ENCODE data around the gene PIP4K2B.
"Not testable (repeated sequence)": the region's sequence is repeated elsewhere in the genome, so short reads cannot be mapped to it uniquely, and the experiment has no call there.

Gene PIP4K2B

DNA sequence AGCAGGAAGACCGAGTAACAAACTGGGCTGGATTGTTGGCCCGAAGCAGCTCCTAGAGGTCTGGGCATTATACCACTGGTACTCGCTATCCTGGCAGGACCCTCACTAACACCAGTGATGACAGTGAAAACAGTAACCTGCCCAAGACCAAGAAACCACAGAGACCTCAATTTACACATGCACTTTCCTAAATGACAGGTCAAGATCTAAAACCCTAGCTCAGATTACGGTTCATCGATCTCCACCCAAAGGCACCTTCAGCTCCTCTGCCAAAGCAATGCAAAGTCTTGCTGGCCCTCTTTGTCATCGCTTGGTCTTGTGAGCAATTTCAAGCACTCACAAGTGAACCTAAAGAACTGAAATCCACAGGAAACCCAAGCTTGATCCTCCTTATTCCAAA lies 1.5 kb downstream of the PIP4K2B start:
- Histone ChIP-seq H3K36me3 (ENCODE audit: control insufficient read depth, insufficient read depth, low read length) (peaks cover 15% of the 10 kb centered on the region), H3K4me1 (ENCODE audit: control insufficient read depth, insufficient read depth, low read length, poor library complexity, severe bottlenecking) (peaks cover 17% of the 10 kb centered on the region), H3K4me3 (ENCODE audit: insufficient read depth, low read depth, low read length, poor library complexity, severe bottlenecking) (no peak overlapping the region), H3K9me3 (ENCODE audit: control insufficient read depth, low read length) (no peaks in the 10 kb centered on the region), H3K27me3 (replicated peaks; ENCODE audit: control insufficient read depth, insufficient read depth, low read length, poor library complexity, severe bottlenecking) (no peaks in the 10 kb centered on the region), H3K27ac (ENCODE audit: insufficient read depth, low read length, poor library complexity, severe bottlenecking) (peak overlapping the region; percentile 26)
- DNase-seq: no peak

DNA sequence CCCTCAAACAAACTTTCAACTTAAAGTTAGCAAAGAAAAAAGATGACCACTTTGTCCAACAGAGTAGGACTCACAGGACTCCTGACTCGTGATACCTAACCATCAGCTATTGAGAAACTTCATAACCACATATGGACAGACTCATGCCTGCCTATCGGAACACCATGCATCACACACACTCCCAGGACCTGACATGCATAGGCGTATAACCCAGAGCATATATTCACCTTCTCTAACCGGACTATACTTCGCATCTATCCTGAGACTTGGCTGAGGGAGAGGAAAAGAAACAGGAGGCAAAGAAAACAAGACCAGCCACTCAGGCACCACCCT lies 2.2 kb downstream of the PIP4K2B start:
- no peak for DNase-seq
- Histone ChIP-seq H3K4me1 (ENCODE audit: control insufficient read depth, insufficient read depth, low read length, poor library complexity, severe bottlenecking) (peaks cover 17% of the 10 kb centered on the region), H3K9me3 (ENCODE audit: control insufficient read depth, low read length) (no peaks in the 10 kb centered on the region), H3K36me3 (ENCODE audit: control insufficient read depth, insufficient read depth, low read length) (peaks cover 11% of the 10 kb centered on the region), H3K4me3 (ENCODE audit: insufficient read depth, low read depth, low read length, poor library complexity, severe bottlenecking) (no peak overlapping the region), H3K27me3 (replicated peaks; ENCODE audit: control insufficient read depth, insufficient read depth, low read length, poor library complexity, severe bottlenecking) (no peaks in the 10 kb centered on the region), H3K27ac (ENCODE audit: insufficient read depth, low read length, poor library complexity, severe bottlenecking) (no peak overlapping the region)

DNA sequence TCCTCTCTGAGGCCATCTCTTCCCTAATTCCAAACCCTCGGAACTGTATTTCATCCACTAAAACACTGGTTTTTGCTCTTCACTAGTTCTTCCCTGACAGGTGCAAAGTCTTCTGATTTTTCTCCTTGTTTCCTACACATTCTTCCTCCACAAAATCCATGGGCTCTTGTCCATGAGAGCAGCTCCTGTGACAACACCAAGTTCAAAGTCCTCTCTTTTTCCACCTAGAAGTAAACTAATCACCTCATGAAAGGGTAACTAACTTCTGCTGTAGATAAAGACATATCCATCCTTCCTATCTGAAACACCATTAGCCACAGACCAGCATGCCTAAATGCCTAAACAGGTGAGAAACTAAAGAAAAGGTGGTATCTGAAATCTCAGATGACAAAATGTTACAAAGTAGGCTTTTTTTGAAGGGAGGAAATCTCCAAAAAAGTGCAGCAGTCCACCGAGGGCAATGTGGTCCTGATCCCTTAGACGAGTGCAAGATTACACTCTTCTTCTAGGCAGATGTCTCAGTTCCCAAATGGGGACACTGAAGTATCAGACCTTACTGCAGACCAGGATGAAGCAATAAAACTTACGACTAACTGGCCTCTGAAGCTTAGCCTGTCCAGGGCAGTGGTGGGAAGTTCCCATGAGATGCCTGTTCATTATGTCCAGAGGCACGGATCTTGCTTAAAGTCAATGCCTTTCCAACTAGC lies 2.8 kb downstream of the PIP4K2B start:
- peaks cover 17% of the 10 kb centered on the region for H3K4me1 ChIP-seq (ENCODE audit: control insufficient read depth, insufficient read depth, low read length, poor library complexity, severe bottlenecking)
- H3K27me3 ChIP-seq (replicated peaks; ENCODE audit: control insufficient read depth, insufficient read depth, low read length, poor library complexity, severe bottlenecking): no peaks in the 10 kb centered on the region
- H3K9me3 ChIP-seq (ENCODE audit: control insufficient read depth, low read length): no peaks in the 10 kb centered on the region
- H3K36me3 ChIP-seq (ENCODE audit: control insufficient read depth, insufficient read depth, low read length): peaks cover 7% of the 10 kb centered on the region
- no peak for DNase-seq
- no peak overlapping the region for H3K27ac ChIP-seq (ENCODE audit: insufficient read depth, low read length, poor library complexity, severe bottlenecking)
- no peak overlapping the region for H3K4me3 ChIP-seq (ENCODE audit: insufficient read depth, low read depth, low read length, poor library complexity, severe bottlenecking)

DNA sequence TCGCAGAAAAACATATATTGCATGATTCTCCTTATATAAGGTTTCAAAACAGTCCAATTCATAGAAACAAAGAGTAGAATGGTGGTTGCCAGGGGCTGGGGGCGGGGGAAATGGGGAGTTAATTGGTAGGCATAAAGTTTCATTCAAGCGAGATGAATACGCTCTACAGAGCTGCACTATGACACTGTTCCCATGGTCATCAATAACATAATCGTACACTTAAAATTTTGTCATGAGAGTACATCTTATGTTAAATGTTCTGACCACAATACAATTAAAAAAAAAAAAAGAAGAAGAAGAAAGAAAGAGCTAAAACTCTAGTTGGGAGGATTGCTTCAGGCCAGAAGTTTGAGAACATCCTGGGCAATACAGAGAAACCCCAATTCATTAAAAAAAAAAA lies 5.1 kb downstream of the PIP4K2B start:
- H3K27ac ChIP-seq (ENCODE audit: insufficient read depth, low read length, poor library complexity, severe bottlenecking): no peak overlapping the region
- no peaks in the 10 kb centered on the region for H3K27me3 ChIP-seq (replicated peaks; ENCODE audit: control insufficient read depth, insufficient read depth, low read length, poor library complexity, severe bottlenecking)
- peaks cover 17% of the 10 kb centered on the region for H3K4me1 ChIP-seq (ENCODE audit: control insufficient read depth, insufficient read depth, low read length, poor library complexity, severe bottlenecking)
- H3K9me3 ChIP-seq (ENCODE audit: control insufficient read depth, low read length): no peaks in the 10 kb centered on the region
- no peak overlapping the region for H3K4me3 ChIP-seq (ENCODE audit: insufficient read depth, low read depth, low read length, poor library complexity, severe bottlenecking)
- peaks cover 4% of the 10 kb centered on the region for H3K36me3 ChIP-seq (ENCODE audit: control insufficient read depth, insufficient read depth, low read length)
- no peak for DNase-seq

DNA sequence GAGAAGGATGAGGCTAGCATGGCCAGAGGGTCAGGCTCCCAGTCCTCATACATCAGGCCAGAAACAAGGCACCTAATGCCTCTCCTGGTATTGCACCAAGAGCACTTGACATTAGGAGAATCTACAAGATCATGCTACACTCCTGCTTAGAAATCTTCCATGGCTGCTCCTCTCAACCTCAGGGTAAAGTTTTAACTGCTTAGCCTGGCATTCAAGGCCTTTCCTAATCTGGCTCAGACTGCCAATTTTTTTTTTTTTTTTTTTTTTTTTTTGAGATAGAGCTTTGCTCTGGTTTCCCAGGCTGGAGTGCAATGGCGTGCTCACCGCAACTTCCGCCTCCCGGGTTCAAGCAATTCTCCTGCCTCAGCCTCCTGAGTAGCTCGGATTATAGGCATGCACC lies 8.2 kb downstream of the PIP4K2B start:
- Histone ChIP-seq H3K9me3 (ENCODE audit: control insufficient read depth, low read length) (no peaks in the 10 kb centered on the region), H3K4me1 (ENCODE audit: control insufficient read depth, insufficient read depth, low read length, poor library complexity, severe bottlenecking) (no peaks in the 10 kb centered on the region), H3K27me3 (replicated peaks; ENCODE audit: control insufficient read depth, insufficient read depth, low read length, poor library complexity, severe bottlenecking) (no peaks in the 10 kb centered on the region), H3K36me3 (ENCODE audit: control insufficient read depth, insufficient read depth, low read length) (peaks cover 10% of the 10 kb centered on the region), H3K4me3 (ENCODE audit: insufficient read depth, low read depth, low read length, poor library complexity, severe bottlenecking) (no peak overlapping the region), H3K27ac (ENCODE audit: insufficient read depth, low read length, poor library complexity, severe bottlenecking) (no peak overlapping the region)
- DNase-seq: no peak

DNA sequence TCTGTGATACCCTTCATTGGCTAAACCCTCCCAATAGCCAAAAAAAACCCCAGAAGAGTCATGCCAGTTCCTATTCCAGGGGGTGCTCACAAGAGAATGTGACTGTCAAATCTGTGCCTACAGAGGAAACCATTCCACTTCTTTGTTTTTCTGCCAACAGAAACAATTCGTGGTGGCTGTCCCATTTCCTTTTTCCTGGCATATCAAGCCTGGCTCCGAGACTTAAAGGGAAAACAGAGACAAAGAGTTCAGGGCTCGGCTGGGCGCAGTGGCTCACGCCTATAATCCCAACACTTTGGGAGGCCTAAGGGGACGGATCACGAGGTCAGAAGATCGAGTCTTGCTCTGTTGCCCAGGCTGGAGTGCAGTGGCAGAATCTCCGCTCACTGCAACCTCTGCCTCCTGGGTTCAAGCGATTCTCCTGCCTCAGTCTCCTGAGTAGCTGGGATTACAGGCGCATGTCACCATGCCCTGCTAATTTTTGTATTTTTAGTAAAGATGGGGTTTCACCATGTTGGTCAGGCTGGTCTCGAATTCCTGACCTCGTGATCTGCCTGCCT lies 9.1 kb downstream of the PIP4K2B start:
- not testable (repeated sequence) for H3K27me3 ChIP-seq (replicated peaks; ENCODE audit: control insufficient read depth, insufficient read depth, low read length, poor library complexity, severe bottlenecking); H3K27ac ChIP-seq (ENCODE audit: insufficient read depth, low read length, poor library complexity, severe bottlenecking); H3K4me1 ChIP-seq (ENCODE audit: control insufficient read depth, insufficient read depth, low read length, poor library complexity, severe bottlenecking); DNase-seq; H3K9me3 ChIP-seq (ENCODE audit: control insufficient read depth, low read length); H3K4me3 ChIP-seq (ENCODE audit: insufficient read depth, low read depth, low read length, poor library complexity, severe bottlenecking)
- peaks cover 18% of the 10 kb centered on the region for H3K36me3 ChIP-seq (ENCODE audit: control insufficient read depth, insufficient read depth, low read length)

DNA sequence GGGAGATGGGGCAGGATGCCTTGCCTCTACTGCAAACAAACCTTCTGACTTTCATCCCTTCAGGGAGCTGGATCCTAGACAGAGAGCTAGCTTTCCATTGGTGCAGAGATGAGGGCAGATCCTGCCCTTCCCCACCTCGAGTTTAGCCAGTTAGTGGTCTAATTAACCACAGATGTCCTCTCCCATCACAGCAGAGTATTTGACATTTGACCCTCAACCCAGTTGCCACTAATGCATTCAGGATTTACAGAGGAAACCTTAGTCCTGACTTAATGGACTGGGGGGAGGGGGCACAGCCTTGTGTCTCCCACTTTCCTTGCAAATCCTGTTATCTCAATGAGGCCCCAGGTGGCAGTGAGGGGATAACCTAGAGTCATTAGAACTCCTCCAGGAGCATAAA lies 10.2 kb downstream of the PIP4K2B start:
- Histone ChIP-seq H3K36me3 (ENCODE audit: control insufficient read depth, insufficient read depth, low read length) (peaks cover 28% of the 10 kb centered on the region), H3K27ac (ENCODE audit: insufficient read depth, low read length, poor library complexity, severe bottlenecking) (no peak overlapping the region), H3K9me3 (ENCODE audit: control insufficient read depth, low read length) (no peaks in the 10 kb centered on the region), H3K27me3 (replicated peaks; ENCODE audit: control insufficient read depth, insufficient read depth, low read length, poor library complexity, severe bottlenecking) (no peaks in the 10 kb centered on the region), H3K4me1 (ENCODE audit: control insufficient read depth, insufficient read depth, low read length, poor library complexity, severe bottlenecking) (no peaks in the 10 kb centered on the region), H3K4me3 (ENCODE audit: insufficient read depth, low read depth, low read length, poor library complexity, severe bottlenecking) (no peak overlapping the region)
- no peak for DNase-seq

DNA sequence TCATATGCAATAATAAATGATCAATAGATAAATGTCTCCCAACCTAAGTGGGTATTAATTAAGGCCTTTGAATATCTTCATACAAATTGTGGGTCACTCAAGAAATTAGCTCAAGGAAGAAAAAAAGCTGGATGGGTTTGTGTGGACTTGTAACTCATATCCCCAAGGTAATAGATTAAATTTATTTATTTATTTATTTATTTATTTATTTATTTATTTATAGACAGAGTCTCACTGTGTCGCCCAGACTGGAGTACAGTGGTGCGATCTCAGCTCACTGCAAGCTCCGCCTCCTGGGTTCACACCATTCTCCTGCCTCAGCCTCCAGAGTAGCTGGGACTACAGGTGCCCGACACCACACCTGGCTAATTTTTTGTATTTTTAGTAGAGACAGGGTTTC lies 11.4 kb downstream of the PIP4K2B start:
- H3K27me3 ChIP-seq (replicated peaks; ENCODE audit: control insufficient read depth, insufficient read depth, low read length, poor library complexity, severe bottlenecking); H3K4me3 ChIP-seq (ENCODE audit: insufficient read depth, low read depth, low read length, poor library complexity, severe bottlenecking); H3K4me1 ChIP-seq (ENCODE audit: control insufficient read depth, insufficient read depth, low read length, poor library complexity, severe bottlenecking); H3K27ac ChIP-seq (ENCODE audit: insufficient read depth, low read length, poor library complexity, severe bottlenecking); DNase-seq; H3K9me3 ChIP-seq (ENCODE audit: control insufficient read depth, low read length): not testable (repeated sequence)
- H3K36me3 ChIP-seq (ENCODE audit: control insufficient read depth, insufficient read depth, low read length): peaks cover 37% of the 10 kb centered on the region

DNA sequence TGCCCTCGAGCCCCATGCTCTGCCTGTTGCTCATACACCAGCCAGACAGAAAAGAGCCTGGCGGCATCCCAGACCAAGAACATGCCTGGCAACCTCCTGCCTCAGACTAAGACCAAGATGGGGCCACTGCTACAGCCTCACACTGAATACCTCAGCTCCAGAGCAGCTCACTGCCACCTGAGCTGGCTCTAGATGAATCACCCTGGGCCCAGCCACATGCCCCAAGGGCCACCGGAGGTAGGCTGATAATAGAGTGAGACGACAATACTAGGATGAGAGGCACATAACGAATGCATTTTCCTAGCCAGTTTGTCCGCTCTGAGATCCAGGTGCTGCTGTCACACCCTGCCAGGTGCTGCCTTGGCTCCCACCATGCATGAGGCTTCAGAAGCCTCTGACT lies 13.0 kb downstream of the PIP4K2B start:
- Histone ChIP-seq H3K4me3 (ENCODE audit: insufficient read depth, low read depth, low read length, poor library complexity, severe bottlenecking) (no peak overlapping the region), H3K27me3 (replicated peaks; ENCODE audit: control insufficient read depth, insufficient read depth, low read length, poor library complexity, severe bottlenecking) (no peaks in the 10 kb centered on the region), H3K9me3 (ENCODE audit: control insufficient read depth, low read length) (no peaks in the 10 kb centered on the region), H3K4me1 (ENCODE audit: control insufficient read depth, insufficient read depth, low read length, poor library complexity, severe bottlenecking) (no peaks in the 10 kb centered on the region), H3K36me3 (ENCODE audit: control insufficient read depth, insufficient read depth, low read length) (peaks cover 45% of the 10 kb centered on the region), H3K27ac (ENCODE audit: insufficient read depth, low read length, poor library complexity, severe bottlenecking) (no peak overlapping the region)
- no peak for DNase-seq

DNA sequence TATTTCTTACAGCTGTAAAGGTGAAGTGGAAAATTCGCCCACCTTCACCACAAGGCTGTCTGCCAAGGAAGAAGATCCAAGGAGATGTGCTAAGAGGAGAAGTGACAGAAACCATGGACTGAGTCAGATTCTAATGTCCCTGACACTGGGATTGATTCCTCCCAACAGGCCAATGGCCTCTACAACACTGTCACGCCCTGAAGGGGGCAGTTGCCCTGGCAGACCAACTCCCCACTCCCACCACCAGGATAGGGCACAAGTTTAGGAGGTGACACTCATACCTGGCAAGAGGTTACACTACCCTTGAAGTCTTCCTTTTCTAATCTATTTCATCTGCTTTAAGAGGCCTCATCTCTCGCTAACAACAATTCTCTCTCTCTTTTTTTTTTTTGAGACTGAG lies 16.1 kb downstream of the PIP4K2B start:
- Histone ChIP-seq H3K27ac (ENCODE audit: insufficient read depth, low read length, poor library complexity, severe bottlenecking) (no peak overlapping the region), H3K4me3 (ENCODE audit: insufficient read depth, low read depth, low read length, poor library complexity, severe bottlenecking) (no peak overlapping the region), H3K4me1 (ENCODE audit: control insufficient read depth, insufficient read depth, low read length, poor library complexity, severe bottlenecking) (no peaks in the 10 kb centered on the region), H3K36me3 (ENCODE audit: control insufficient read depth, insufficient read depth, low read length) (peaks cover 77% of the 10 kb centered on the region), H3K9me3 (ENCODE audit: control insufficient read depth, low read length) (no peaks in the 10 kb centered on the region), H3K27me3 (replicated peaks; ENCODE audit: control insufficient read depth, insufficient read depth, low read length, poor library complexity, severe bottlenecking) (no peaks in the 10 kb centered on the region)
- DNase-seq: no peak
